Smooth muscle cell (in vitro differentiated cells): ENCODE data around the gene VILL. TPM values are rescaled to one million over a fixed set of nuclear protein-coding genes. Genes with fewer than 3 reads are reported as not detected.

ENCODE experiments used
- DNase-seq: peaks from one replicate; lab custom pipeline; 2025; ENCODE audit not compliant: unreplicated experiment; lab: John Stamatoyannopoulos, UW
- H2AFZ ChIP-seq: fragments of 200-600 bp; sonication (generic); 2 replicates; pipeline ENCODE4 v1.6.0; 2016; ENCODE audit warnings: antibody characterized with exemption, low read depth, mild to moderate bottlenecking
- H3F3A ChIP-seq: fragments of 200-600 bp; sonication (generic); 2 replicates; pipeline ENCODE4 v1.6.0; 2017; ENCODE audit warnings: antibody characterized with exemption, low read depth
- H3K27ac ChIP-seq: fragments of 200-600 bp; sonication (generic); 2 replicates; pipeline ENCODE4 v1.5.1; 2016; ENCODE audit warnings: low read depth, mild to moderate bottlenecking
- H3K27me3 ChIP-seq: fragments of 200-600 bp; sonication (generic); 2 replicates; pipeline ENCODE4 v1.6.1; 2016; ENCODE audit warnings: low read depth, mild to moderate bottlenecking
- H3K36me3 ChIP-seq: fragments of 200-600 bp; sonication (generic); 2 replicates; pipeline ENCODE4 v1.5.1; 2016; ENCODE audit warnings: low read depth
- H3K4me1 ChIP-seq: fragments of 200-600 bp; sonication (generic); 2 replicates; pipeline ENCODE4 v1.5.1; 2016; ENCODE audit warnings: low read depth
- H3K4me2 ChIP-seq: fragments of 200-600 bp; sonication (generic); 2 replicates; pipeline ENCODE4 v1.6.0; 2016; ENCODE audit warnings: mild to moderate bottlenecking
- H3K4me3 ChIP-seq: fragments of 200-600 bp; sonication (generic); 2 replicates; pipeline ENCODE4 v1.5.1; 2016; ENCODE audit warnings: mild to moderate bottlenecking
- H3K79me2 ChIP-seq: fragments of 200-600 bp; sonication (generic); 2 replicates; pipeline ENCODE4 v1.6.0; 2016; ENCODE audit warnings: low read depth, mild to moderate bottlenecking
- H3K9ac ChIP-seq: fragments of 200-600 bp; sonication (generic); 2 replicates; pipeline ENCODE4 v1.6.0; 2016; ENCODE audit warnings: low read depth
- H3K9me3 ChIP-seq: fragments of 200-600 bp; sonication (generic); replicated peaks from 2 replicates; pipeline ENCODE4 v1.5.1; 2016; ENCODE audit warnings: low read depth
- H4K20me1 ChIP-seq: fragments of 200-600 bp; sonication (generic); 2 replicates; pipeline ENCODE4 v1.6.0; 2016; ENCODE audit warnings: low read depth
- WGBS: methylation state at CpG from one replicate; pipeline ENCODE4 v1.1.7; 2016; ENCODE audit warnings: low lambda C conversion rate; 5-methylcytosine and 5-hydroxymethylcytosine counted together
- polyA plus RNA-seq: library from polyadenylated mRNA; unstranded; fragments of >200 nt; fragmentation: Nextera tagmentation; extraction: Ambion mirVana; gene quantifications from 2 replicates; pipeline ENCODE4 v1.2.1, GENCODE V29; 2016
- total RNA-seq: library from RNA; depleted of rRNA; stranded (reverse); fragments of >200 nt; gene quantifications from 2 replicates; pipeline ENCODE4 v1.2.3, GENCODE V29; 2014
- TF ChIP-seq, protein P1 (sequence below): fragments of 200-600 bp; sonication (generic); IDR thresholded peaks from 2 replicates; pipeline ENCODE4 v1.5.1; 2017; ENCODE audit warnings: borderline replicate concordance, mild to moderate bottlenecking, antibody characterized with exemption; ENCODE audit not compliant: insufficient read depth, poor library complexity, severe bottlenecking

The VILL gene
- total and polyA plus RNA-seq, 2 experiments from 2014 or later: 2.3 to 3.4 TPM

DNA sequence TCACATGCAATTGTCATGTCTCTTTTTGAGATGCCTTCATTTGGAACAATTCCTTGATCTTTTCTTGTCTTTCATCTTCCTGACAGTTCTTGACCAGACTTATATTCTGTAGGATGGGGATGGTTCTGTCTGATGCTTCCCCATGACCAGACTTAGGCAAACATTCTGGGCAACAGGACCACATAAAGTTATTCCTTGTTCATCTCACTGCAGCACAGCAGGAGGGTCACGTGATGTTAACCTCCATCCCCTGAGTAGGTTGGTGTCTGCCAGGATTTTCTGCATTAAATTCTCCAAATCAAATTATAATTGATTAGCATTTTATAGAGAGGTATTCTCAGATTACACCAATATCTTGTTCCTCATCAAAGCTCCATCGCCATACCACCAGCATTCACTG, 56.2 kb downstream of the VILL start:
- Histone ChIP-seq H3K79me2 (no peaks in the 10 kb centered on the region), H3K27ac (no peak overlapping the region), H3K9ac (no peak overlapping the region), H3K36me3 (no peaks in the 10 kb centered on the region), H3K4me3 (no peak overlapping the region), H4K20me1 (no peaks in the 10 kb centered on the region), H3K9me3 (no peaks in the 10 kb centered on the region), H3F3A (no peaks in the 10 kb centered on the region), H3K27me3 (no peaks in the 10 kb centered on the region), H2AFZ (no peak overlapping the region), H3K4me1 (no peaks in the 10 kb centered on the region), H3K4me2 (no peak overlapping the region)
- no peak for DNase-seq
- TF ChIP-seq, protein P1, sequence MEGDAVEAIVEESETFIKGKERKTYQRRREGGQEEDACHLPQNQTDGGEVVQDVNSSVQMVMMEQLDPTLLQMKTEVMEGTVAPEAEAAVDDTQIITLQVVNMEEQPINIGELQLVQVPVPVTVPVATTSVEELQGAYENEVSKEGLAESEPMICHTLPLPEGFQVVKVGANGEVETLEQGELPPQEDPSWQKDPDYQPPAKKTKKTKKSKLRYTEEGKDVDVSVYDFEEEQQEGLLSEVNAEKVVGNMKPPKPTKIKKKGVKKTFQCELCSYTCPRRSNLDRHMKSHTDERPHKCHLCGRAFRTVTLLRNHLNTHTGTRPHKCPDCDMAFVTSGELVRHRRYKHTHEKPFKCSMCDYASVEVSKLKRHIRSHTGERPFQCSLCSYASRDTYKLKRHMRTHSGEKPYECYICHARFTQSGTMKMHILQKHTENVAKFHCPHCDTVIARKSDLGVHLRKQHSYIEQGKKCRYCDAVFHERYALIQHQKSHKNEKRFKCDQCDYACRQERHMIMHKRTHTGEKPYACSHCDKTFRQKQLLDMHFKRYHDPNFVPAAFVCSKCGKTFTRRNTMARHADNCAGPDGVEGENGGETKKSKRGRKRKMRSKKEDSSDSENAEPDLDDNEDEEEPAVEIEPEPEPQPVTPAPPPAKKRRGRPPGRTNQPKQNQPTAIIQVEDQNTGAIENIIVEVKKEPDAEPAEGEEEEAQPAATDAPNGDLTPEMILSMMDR: no peak
- 98% methylated on average over 2 of the region's 2 CpGs for WGBS

DNA sequence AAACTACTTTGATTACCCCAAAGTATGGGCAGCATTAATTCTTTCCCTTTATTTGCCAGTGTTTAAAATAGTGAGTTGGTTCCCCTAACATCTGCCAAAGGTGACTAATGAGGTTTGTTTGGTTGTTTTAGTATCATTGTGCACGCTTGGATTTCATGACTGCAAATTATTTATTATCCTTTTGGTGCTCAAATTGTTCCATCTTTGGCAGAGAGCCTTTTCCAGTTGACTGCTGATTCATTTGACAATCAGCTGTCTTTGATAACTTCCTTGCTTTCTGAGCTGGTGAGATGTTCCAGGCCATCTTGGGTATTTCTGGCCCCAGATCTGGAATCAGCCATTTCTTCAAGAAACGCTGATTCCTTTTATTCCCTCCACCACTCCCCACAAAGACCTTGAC, 57.3 kb downstream of the VILL start:
- H3K36me3 ChIP-seq: no peaks in the 10 kb centered on the region
- H2AFZ ChIP-seq: no peak overlapping the region
- no peak overlapping the region for H3K9ac ChIP-seq
- H3K9me3 ChIP-seq: no peaks in the 10 kb centered on the region
- no peaks in the 10 kb centered on the region for H3K4me1 ChIP-seq
- H3K27ac ChIP-seq: no peak overlapping the region
- 60% methylated on average over 2 of the region's 2 CpGs for WGBS
- no peak overlapping the region for H3K4me3 ChIP-seq
- TF ChIP-seq, protein P1: no peak
- no peak overlapping the region for H3K4me2 ChIP-seq
- no peaks in the 10 kb centered on the region for H3K27me3 ChIP-seq
- H3F3A ChIP-seq: no peaks in the 10 kb centered on the region
- H3K79me2 ChIP-seq: no peaks in the 10 kb centered on the region
- no peak for DNase-seq
- H4K20me1 ChIP-seq: no peaks in the 10 kb centered on the region

DNA sequence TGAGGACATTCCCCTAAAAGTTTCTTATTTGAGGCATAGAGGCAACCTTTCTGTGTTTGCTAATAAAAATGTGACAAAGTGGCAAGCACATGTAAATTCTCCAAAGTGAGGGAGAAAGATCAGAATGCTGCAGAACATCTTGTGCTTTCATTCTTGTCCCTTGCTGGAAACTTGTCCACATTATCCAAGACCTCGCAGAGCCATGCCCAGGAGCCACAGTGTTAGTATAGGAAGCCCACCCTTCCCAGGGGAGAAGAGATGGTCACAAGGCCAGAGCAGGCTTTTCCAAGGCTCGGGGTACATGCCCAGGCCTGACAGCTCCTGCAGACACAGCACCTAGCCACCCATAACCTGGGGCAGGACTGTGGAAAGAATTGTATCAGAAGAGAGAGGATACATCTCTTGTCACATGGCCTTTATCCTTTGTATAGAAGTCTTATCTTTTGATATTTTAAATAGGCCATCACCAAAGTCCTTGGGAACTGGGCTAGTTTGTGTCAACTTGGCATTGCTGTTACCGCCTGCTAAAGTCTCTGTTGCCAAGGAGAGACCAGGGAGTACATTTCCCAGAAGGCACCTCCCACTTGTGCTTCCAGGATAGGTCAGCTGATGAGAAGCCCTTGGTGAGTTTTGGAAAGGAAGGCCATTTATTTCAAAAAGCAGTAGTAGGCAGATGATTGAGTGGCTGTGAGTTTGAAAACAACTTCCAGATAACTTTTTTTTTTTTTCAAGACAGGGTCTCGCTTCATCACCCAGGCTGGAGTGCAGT, 59.0 kb downstream of the VILL start:
- WGBS: 85% methylated on average over 4 of the region's 4 CpGs

More for the DNA sequence above, 59.0 kb downstream of the VILL start:
- no peak overlapping the region for H3K4me3 ChIP-seq
- H3F3A ChIP-seq: no peaks in the 10 kb centered on the region
- TF ChIP-seq, protein P1: no peak
- no peaks in the 10 kb centered on the region for H3K9me3 ChIP-seq
- H3K27ac ChIP-seq: no peak overlapping the region
- no peaks in the 10 kb centered on the region for H3K4me1 ChIP-seq
- H3K79me2 ChIP-seq: no peaks in the 10 kb centered on the region
- H2AFZ ChIP-seq: no peak overlapping the region
- no peak for DNase-seq
- no peak overlapping the region for H3K9ac ChIP-seq
- no peaks in the 10 kb centered on the region for H3K36me3 ChIP-seq
- H4K20me1 ChIP-seq: no peaks in the 10 kb centered on the region
- no peaks in the 10 kb centered on the region for H3K27me3 ChIP-seq
- H3K4me2 ChIP-seq: no peak overlapping the region
